SJCRH30 (cell line): ENCODE results near the gene PGLYRP2. TPM values are rescaled to one million over a fixed set of nuclear protein-coding genes. Genes with fewer than 3 reads are reported as not detected.

Experiments used
- DNase-seq, 2 experiments: peaks; one replicate each; pipeline ENCODE4 v3.0.0-alpha.2; 2015 to 2020
- H3K27ac ChIP-seq: fragments of 250-450 bp; sonication (Bioruptor Pico); 2 replicates; pipeline ENCODE4 v1.5.1; 2020; ENCODE audit warnings: mild to moderate bottlenecking, moderate library complexity
- H3K27me3 ChIP-seq: fragments of 250-450 bp; sonication (Bioruptor Pico); 2 replicates; pipeline ENCODE4 v1.5.1; 2020; ENCODE audit warnings: mild to moderate bottlenecking, moderate library complexity
- H3K36me3 ChIP-seq: fragments of 250-450 bp; sonication (Bioruptor Pico); 2 replicates; pipeline ENCODE4 v1.5.1; 2020; ENCODE audit warnings: mild to moderate bottlenecking, moderate library complexity
- H3K4me1 ChIP-seq: fragments of 250-450 bp; sonication (Bioruptor Pico); 2 replicates; pipeline ENCODE4 v1.5.1; 2020; ENCODE audit warnings: mild to moderate bottlenecking, moderate library complexity
- H3K4me3 ChIP-seq: fragments of 250-450 bp; sonication (Bioruptor Pico); 2 replicates; pipeline ENCODE4 v1.5.1; 2020; ENCODE audit warnings: mild to moderate bottlenecking, moderate library complexity
- H3K9me3 ChIP-seq: fragments of 250-450 bp; sonication (Bioruptor Pico); replicated peaks from 2 replicates; pipeline ENCODE4 v1.5.1; 2020; ENCODE audit warnings: mild to moderate bottlenecking, moderate library complexity
- total RNA-seq: library from RNA; depleted of rRNA; stranded (reverse); fragments of >200 nt; shearing (Covaris generic); gene quantifications from 2 replicates; pipeline ENCODE4 v1.2.3, GENCODE V29; 2014

PGLYRP2 gene
- total RNA-seq, 1 experiment from 2014 or later = not detected

DNA sequence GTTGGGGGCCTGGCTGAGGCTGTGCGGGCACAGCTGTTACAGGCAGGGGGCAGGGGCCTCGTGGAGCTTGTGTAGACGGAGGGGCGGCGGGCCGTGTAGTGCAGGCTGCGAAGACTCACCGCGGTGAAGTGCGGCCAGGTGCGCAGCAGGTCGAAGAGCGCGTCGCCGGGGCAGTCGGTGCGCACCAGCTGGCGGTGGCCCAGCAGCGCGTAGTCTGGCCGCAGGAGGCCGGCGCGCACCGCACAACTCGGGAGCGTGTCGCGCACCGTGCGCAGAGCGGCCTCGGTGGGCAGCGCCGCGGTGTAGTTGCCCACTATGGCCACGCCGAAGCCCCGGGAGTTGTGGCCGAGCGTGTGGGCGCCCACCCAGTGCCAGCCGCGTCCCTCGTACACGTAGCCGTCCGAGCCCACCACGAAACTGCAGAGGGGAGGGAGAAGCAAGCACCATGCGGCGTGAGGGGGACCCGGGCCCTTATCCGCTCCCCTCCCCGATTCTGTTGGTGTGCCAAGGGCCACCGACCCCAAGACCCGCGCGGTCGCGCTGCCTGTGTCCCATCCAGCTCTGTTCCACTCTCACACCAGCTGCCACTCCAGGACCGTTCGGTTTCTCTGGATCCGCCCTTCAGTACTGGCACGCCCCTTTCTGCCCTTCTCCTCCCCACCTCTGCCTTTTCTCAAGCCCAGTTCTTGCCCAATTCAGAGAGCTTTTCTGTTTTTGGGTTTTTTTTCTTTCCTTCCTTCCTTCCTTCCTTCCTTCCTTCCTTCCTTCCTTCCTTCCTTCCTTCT, 9.6 kb downstream of the PGLYRP2 start:
- Histone ChIP-seq H3K27me3 (no peaks in the 10 kb centered on the region), H3K36me3 (no peaks in the 10 kb centered on the region), H3K4me3 (no peak overlapping the region), H3K27ac (no peak overlapping the region), H3K4me1 (peaks cover 4% of the 10 kb centered on the region; the same call in 1 of the 2 replicates), H3K9me3 (no peaks in the 10 kb centered on the region)
- no peak for DNase-seq

DNA sequence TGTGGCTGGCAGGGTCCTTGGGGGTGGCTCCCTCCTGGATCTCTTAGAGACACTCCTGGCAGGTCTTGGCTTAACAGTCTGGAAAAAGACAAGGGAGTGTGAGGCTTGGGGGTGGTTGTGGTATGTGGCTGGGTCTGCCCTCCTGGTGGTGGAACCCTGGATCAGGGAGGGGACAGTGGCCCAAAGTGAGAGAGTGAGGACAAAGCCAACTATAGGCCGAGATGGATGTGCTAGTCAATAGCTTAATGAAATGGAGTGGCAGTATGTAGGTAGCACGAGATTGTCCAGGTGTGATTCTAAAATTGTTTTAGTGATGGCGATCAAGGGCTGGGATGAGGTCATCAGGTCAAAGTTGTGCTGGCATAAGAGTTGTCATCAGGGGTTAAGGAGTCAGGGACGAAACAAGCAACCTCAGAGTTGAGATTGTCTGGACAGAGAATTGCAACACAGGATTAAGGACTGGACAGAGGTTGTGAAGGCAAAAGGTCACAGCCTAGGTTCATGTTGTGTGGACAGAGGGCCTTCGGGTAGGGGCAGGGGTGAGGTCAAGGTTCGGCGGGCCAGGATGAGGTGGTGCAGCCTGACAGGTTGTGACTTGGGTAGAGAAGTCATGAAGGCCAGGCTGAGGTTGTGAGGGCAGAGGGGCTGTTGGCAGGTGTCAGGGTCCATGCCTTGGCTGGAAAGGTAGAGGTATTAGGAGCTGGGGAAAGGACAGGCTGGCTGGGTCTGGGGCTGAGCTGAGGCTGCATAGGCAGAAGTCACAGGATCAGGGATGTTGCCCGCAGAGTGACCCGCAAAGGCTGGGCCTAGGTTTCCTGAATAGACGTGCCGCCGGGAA, 10.4 kb downstream of the PGLYRP2 start:
- no peaks in the 10 kb centered on the region for H3K36me3 ChIP-seq
- no peak overlapping the region for H3K4me3 ChIP-seq
- no peak for DNase-seq
- no peaks in the 10 kb centered on the region for H3K9me3 ChIP-seq
- H3K27ac ChIP-seq = no peak overlapping the region
- no peaks in the 10 kb centered on the region for H3K27me3 ChIP-seq
- peaks cover 4% of the 10 kb centered on the region; the same call in 1 of the 2 replicates for H3K4me1 ChIP-seq

- peaks cover 4% of the 10 kb centered on the region; the same call in 1 of the 2 replicates for H3K4me1 ChIP-seq
- no peak for DNase-seq
- H3K36me3 ChIP-seq = no peaks in the 10 kb centered on the region
- H3K27ac ChIP-seq = no peak overlapping the region
- H3K4me3 ChIP-seq = no peak overlapping the region
- no peaks in the 10 kb centered on the region for H3K9me3 ChIP-seq
- H3K27me3 ChIP-seq = no peaks in the 10 kb centered on the region
Measured at GRCh38 chr19:15467734-15468214, 11.5 kb downstream of the PGLYRP2 start.

DNA sequence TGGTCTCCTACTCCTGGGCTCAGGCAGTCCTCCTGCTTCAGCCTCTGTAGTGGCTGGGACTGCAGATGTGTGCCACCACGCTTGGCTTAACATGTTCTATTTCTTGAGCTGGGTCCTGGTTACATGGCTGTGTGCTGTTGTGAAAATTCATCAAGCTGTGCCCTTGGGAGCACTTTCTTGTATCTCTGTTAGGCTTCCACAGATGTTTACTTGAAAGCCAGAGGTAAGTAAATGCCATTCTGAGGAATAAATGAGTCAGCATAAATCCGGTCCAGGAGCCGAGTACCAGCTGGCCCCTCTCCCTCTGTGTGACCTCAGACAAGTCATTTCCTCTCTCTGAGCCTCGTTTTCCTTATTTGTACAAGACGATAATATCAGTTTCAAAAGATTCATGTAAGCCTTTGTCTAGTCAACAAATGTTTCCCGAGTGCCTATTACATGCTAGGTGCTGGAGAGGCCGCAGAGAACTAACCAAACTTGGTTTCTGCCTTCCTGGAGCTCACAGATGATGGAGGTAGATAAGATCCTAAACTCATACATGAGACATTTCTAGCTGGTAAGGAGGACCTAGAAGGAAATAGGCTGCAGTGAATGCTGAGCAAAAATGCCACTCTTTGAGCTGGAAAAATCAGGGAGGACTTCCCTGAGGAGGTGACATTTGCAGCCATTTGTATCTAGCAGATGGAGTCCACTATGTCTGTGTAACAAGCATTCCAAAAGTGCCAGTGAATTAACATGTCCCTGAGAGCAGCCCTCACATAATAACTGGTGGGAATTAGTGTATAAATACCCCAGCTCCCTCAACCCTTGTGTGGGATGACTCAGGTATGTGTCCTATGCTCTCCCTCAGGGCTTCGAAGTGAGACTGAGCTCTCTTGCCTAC, 12.2 kb downstream of the PGLYRP2 start:
- H3K36me3 ChIP-seq = no peaks in the 10 kb centered on the region
- H3K4me3 ChIP-seq = no peak overlapping the region
- H3K4me1 ChIP-seq = peaks cover 4% of the 10 kb centered on the region; the same call in 1 of the 2 replicates
- H3K9me3 ChIP-seq = no peaks in the 10 kb centered on the region
- no peak overlapping the region for H3K27ac ChIP-seq
- no peak for DNase-seq
- H3K27me3 ChIP-seq = no peaks in the 10 kb centered on the region

GRCh38 chr19:15464394-15465385, 14.6 kb downstream of the PGLYRP2 start, which contains the start of gene RASAL3:
RASAL3 (minus strand) TSS chr19:15464544; CDS start chr19:15464358, 186 bp downstream.
- Histone ChIP-seq H3K4me3 (no peak within 1 kb of the TSS), H3K27ac (no peak within 1 kb of the TSS), H3K36me3 (no peaks in the 10 kb centered on the region), H3K27me3 (0 out of 2 replicates have a peak, but pooled peaks cover 5% of the 10 kb centered on the region), H3K4me1 (peaks cover 4% of the 10 kb centered on the region; the same call in 1 of the 2 replicates), H3K9me3 (no peaks in the 10 kb centered on the region)
- no peak for DNase-seq

GRCh38 chr19:15463861-15464371, 15.4 kb downstream of the PGLYRP2 start:
- peaks cover 4% of the 10 kb centered on the region; the same call in 1 of the 2 replicates for H3K4me1 ChIP-seq
- H3K27ac ChIP-seq = no peak overlapping the region
- no peak overlapping the region for H3K4me3 ChIP-seq
- H3K27me3 ChIP-seq = 0 out of 2 replicates have a peak, but pooled peaks cover 5% of the 10 kb centered on the region
- H3K9me3 ChIP-seq = no peaks in the 10 kb centered on the region
- H3K36me3 ChIP-seq = no peaks in the 10 kb centered on the region
- no peak for DNase-seq

- H3K4me3 ChIP-seq = no peak overlapping the region
- no peaks in the 10 kb centered on the region for H3K9me3 ChIP-seq
- DNase-seq = no peak
- 0 out of 2 replicates have a peak, but pooled peaks cover 5% of the 10 kb centered on the region for H3K27me3 ChIP-seq
- H3K36me3 ChIP-seq = no peaks in the 10 kb centered on the region
- no peaks in the 10 kb centered on the region for H3K4me1 ChIP-seq
- H3K27ac ChIP-seq = no peak overlapping the region
Measured at GRCh38 chr19:15461694-15462093, 17.6 kb downstream of the PGLYRP2 start.

DNA sequence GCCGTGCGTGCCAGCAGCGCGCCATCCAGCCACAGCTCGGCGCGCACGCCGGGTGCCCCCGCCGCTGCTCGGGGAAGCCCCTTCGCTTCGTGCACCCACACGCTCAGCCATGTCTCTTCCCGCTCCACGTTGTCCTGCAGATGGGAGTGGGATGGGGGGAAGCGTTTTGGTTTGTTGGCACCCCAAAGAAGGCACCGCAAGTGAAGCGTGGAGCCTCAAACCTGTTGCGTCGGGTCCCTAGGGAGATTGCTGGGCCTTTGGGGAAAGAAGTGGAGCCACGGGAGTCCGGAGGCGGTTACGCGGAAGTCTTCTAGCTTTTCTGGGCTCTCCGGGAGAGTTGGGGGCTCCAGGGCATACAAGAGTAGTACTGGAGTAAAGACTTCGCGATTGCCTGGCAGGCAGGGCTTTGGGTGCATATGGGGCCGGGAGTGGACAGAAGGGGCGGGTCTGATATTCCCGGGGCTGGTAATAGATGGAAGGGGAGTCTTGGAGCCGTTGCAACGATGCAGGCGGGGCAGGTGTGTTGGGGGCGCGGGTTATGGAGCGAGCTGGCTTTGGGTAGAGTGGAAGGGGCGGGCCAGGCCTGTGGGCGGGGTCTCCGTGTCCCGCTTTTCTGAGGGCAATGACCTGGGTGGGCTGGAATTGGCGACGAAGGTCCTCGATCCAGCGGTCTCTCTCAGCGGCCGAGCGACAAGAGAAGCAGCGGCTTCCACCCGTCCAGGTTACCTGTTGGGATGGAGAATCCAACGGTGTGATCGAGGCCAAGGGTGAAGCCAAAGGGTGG, 21.4 kb downstream of the PGLYRP2 start:
- H3K27me3 ChIP-seq = 0 out of 2 replicates have a peak, but pooled peaks cover 5% of the 10 kb centered on the region
- DNase-seq = no peak

DNA sequence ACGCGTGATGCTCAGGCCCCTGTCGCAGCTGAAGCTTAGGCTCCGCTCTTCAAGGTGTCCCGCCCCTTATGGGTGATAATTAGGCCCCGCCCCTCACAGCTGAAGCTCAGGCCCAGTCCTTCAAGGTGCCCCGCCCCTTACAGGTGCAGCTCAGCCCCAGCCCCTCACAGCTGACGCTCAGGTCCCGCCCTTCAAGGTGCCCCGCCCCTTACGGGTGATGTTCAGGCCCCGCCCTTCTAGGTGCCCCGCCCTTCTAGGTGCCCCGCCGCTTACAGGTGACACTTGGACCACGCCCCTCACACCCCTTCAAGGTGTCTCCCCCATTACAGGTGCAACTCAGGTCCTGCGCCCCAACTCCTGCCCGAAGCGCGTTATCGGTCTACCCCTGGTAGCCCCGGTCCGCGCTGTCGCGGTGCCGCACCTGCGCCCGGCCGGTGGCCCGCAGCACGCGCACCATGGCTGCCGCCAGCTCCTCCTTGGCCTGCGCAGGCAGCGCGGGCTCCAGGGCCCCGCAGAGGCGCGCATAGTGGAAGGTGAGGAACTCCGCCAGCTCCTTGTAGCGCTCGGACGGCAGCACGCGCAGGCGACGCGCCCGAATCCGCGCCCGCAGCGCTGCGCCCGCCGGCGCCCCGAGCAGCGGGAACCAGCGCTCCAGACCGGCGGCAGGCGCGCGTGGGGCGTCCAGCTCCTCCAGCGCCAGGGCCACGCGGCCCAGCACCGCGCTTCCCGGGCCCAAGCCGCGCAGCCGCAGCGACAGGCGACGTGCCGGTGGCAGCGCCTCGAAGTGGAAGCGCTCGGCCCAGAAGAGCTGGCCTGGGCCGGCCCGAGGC, 22.2 kb downstream of the PGLYRP2 start:
- no peaks in the 10 kb centered on the region for H3K36me3 ChIP-seq
- 0 out of 2 replicates have a peak, but pooled peaks cover 5% of the 10 kb centered on the region for H3K27me3 ChIP-seq
- no peak overlapping the region for H3K27ac ChIP-seq
- H3K4me1 ChIP-seq = no peaks in the 10 kb centered on the region
- H3K9me3 ChIP-seq = no peaks in the 10 kb centered on the region
- DNase-seq = no peak
- no peak overlapping the region for H3K4me3 ChIP-seq

More for the DNA sequence above, 21.4 kb downstream of the PGLYRP2 start:
- Histone ChIP-seq H3K4me1 (no peaks in the 10 kb centered on the region), H3K36me3 (no peaks in the 10 kb centered on the region), H3K9me3 (no peaks in the 10 kb centered on the region), H3K27ac (no peak overlapping the region), H3K4me3 (no peak overlapping the region)

- Histone ChIP-seq H3K9me3 (no peaks in the 10 kb centered on the region), H3K4me3 (no peak overlapping the region), H3K27ac (no peak overlapping the region), H3K4me1 (no peaks in the 10 kb centered on the region), H3K27me3 (no peaks in the 10 kb centered on the region), H3K36me3 (no peaks in the 10 kb centered on the region)
- DNase-seq = no peak
Measured at GRCh38 chr19:15456441-15456840, 22.9 kb downstream of the PGLYRP2 start.

DNA sequence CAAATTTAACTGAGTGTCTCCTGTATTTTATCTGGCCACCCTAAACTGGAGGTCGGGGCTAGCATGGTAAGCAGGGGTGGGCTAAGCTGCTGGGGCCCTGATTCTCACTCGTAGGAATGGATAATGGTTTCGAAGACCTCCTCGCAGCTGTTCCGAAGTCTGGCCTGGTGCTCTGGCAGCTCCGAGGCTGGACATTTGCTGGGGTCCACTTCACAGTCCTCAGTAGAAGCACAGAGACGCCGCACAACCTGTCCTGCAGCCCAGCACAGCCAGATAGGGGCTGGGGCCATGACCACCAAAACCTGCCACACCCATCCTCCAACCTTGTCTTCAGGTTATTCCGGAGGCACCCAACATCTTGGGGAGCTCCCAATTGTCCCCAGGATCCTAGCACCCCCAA, 23.3 kb downstream of the PGLYRP2 start:
- no peaks in the 10 kb centered on the region for H3K27me3 ChIP-seq
- no peak overlapping the region for H3K4me3 ChIP-seq
- DNase-seq = no peak

More for the DNA sequence above, 23.3 kb downstream of the PGLYRP2 start:
- Histone ChIP-seq H3K27ac (no peak overlapping the region), H3K9me3 (no peaks in the 10 kb centered on the region), H3K4me1 (no peaks in the 10 kb centered on the region), H3K36me3 (no peaks in the 10 kb centered on the region)
